Lung (tissue), 12 donors: ENCODE measurements around the gene BUD23. TPM values are rescaled to one million over a fixed set of nuclear protein-coding genes. Genes with fewer than 3 reads are reported as not detected.
"Not testable (repeated sequence)": the region's sequence is repeated elsewhere in the genome, so short reads cannot be mapped to it uniquely, and the experiment has no call there.

Experiments used
- ATAC-seq: fragments of 200-7000 bp; cut with Tn5 transposase; one replicate; pipeline ENCODE4 v1.9.1; 2020; ENCODE audit warnings: moderate number of reproducible peaks; ENCODE audit not compliant: insufficient read depth, low FRiP score
- DNase-seq, 3 donors: peaks; one replicate each; pipeline ENCODE4 v3.0.0-alpha.2; 2013 to 2017
- H3K27ac ChIP-seq, 2 donors: one replicate each; pipeline ENCODE4 v1.5.1; 2013; ENCODE audit warnings: mild to moderate bottlenecking in 2 of 2, moderate library complexity in 2 of 2, control low read depth in 1 of 2, inconsistent platforms in 1 of 2, low read depth in 1 of 2, low read length in 1 of 2
- H3K27me3 ChIP-seq, 3 donors: one replicate each; pipeline ENCODE4 v1.5.1; 2013; ENCODE audit warnings: low read length in 2 of 3; ENCODE audit not compliant: control insufficient read depth in 3 of 3, insufficient read depth in 3 of 3
- H3K36me3 ChIP-seq, 4 donors: one replicate each; pipeline ENCODE4 v1.5.1; 2013; ENCODE audit warnings: low read length in 4 of 4, mild to moderate bottlenecking in 1 of 4, moderate library complexity in 1 of 4; ENCODE audit not compliant: control insufficient read depth in 4 of 4, insufficient read depth in 4 of 4
- H3K4me1 ChIP-seq, 5 donors: one replicate each; pipeline ENCODE4 v1.5.1; 2013; ENCODE audit warnings: low read length in 5 of 5, mild to moderate bottlenecking in 2 of 5, moderate library complexity in 1 of 5; ENCODE audit not compliant: control insufficient read depth in 5 of 5, insufficient read depth in 5 of 5
- H3K4me3 ChIP-seq: one replicate; pipeline ENCODE4 v1.5.1; 2013; ENCODE audit warnings: mild to moderate bottlenecking, control low read depth, moderate library complexity
- H3K9ac ChIP-seq, 2 donors: one replicate each; pipeline ENCODE4 v1.5.1; 2013; ENCODE audit warnings: low read length in 2 of 2, control low read depth in 1 of 2; ENCODE audit not compliant: insufficient read depth in 1 of 2
- H3K9me3 ChIP-seq, 4 donors: one replicate each; pipeline ENCODE4 v1.5.1; 2013; ENCODE audit warnings: low read length in 3 of 4, mild to moderate bottlenecking in 1 of 4, moderate library complexity in 1 of 4; ENCODE audit not compliant: control insufficient read depth in 4 of 4, insufficient read depth in 3 of 4
- CTCF ChIP-seq: IDR thresholded peaks from 2 replicates; pipeline ENCODE4 v1.5.1; 2012; ENCODE audit warnings: mild to moderate bottlenecking; ENCODE audit errors: control extremely low read depth, extremely low read depth
- WGBS, 2 donors: extraction: QIAGEN DNeasy Blood & Tissue Kit; methylation state at CpG; one replicate each; pipeline ENCODE4 v1.1.7; 2013; 5-methylcytosine and 5-hydroxymethylcytosine counted together
- polyA plus RNA-seq, 2 donors: library from polyadenylated mRNA; stranded (reverse); fragments of 200-250 nt; gene quantifications; one replicate each; pipeline ENCODE4 v1.2.1, GENCODE V29; 2013
- total RNA-seq, 2 donors: library from RNA; depleted of rRNA in 1 of 2; stranded (reverse); fragments of >200 nt in 1 of 2; gene quantifications; one replicate each; pipeline ENCODE4 v1.2.1, GENCODE V29; 2014 to 2021
- donor health status: control.
- donor health status: control.
- donor health status: Bipolar disorder and iron deficiency.
- donor health status: healthy.
- donor health status: DM: yes; HTN: yes; CAD: no.

Gene BUD23
- total and polyA plus RNA-seq, 4 donors: 33.5 to 118 (median 74.2) TPM

- DNase-seq (peak in 1 of 3 donors; percentile 53), ATAC-seq (no peak)
- Histone ChIP-seq H3K27me3 (no peaks in the 10 kb centered on the region), H3K27ac (peak overlapping the region in 1 of 2 donors; percentile 28), H3K9me3 (no peaks in the 10 kb centered on the region), H3K9ac (no peak overlapping the region), H3K4me3 (no peak overlapping the region), H3K36me3 (no peaks in the 10 kb centered on the region), H3K4me1 (peaks cover 0 to 19% (median 6%) of the 10 kb centered on the region in 5 donors)
- TF ChIP-seq CTCF: no peak
- WGBS, 2 donors: 61 to 65% methylated on average over 3 of the region's 3 CpGs
Measured at GRCh38 chr7:73721377-73721817, 38.0 kb downstream of the BUD23 start.

- not testable (repeated sequence) for ATAC-seq
Measured at GRCh38 chr7:73722182-73722581, 38.8 kb downstream of the BUD23 start.

GRCh38 chr7:73722785-73723184, 39.4 kb downstream of the BUD23 start:
- no peak for TF ChIP-seq CTCF
- no peak for DNase-seq
- no peaks in the 10 kb centered on the region for H3K27me3 ChIP-seq
- no peaks in the 10 kb centered on the region for H3K36me3 ChIP-seq
- H3K27ac ChIP-seq: no peak overlapping the region
- peaks cover 0 to 13% (median 0%) of the 10 kb centered on the region in 5 donors for H3K4me1 ChIP-seq
- 62 to 65% methylated on average over 6 of the region's 6 CpGs for WGBS, 2 donors
- no peak overlapping the region for H3K9ac ChIP-seq
- H3K9me3 ChIP-seq: no peaks in the 10 kb centered on the region
- no peak for ATAC-seq
- no peak overlapping the region for H3K4me3 ChIP-seq

More at GRCh38 chr7:73722182-73722581, 38.8 kb downstream of the BUD23 start:
- not testable (repeated sequence) for H3K27me3 ChIP-seq, H3K9ac ChIP-seq, DNase-seq, H3K4me3 ChIP-seq, H3K36me3 ChIP-seq, H3K27ac ChIP-seq, H3K9me3 ChIP-seq
- H3K4me1 ChIP-seq: peaks cover 0 to 19% (median 0%) of the 10 kb centered on the region in 5 donors
- 76 to 88% methylated on average over 4 of the region's 4 CpGs for WGBS, 2 donors

GRCh38 chr7:73723813-73724212, 40.4 kb downstream of the BUD23 start:
- Histone ChIP-seq H3K4me3 (no peak overlapping the region), H3K27ac (no peak overlapping the region), H3K9me3 (no peaks in the 10 kb centered on the region), H3K27me3 (no peaks in the 10 kb centered on the region), H3K36me3 (no peaks in the 10 kb centered on the region), H3K9ac (no peak overlapping the region), H3K4me1 (peaks cover 0 to 9% (median 0%) of the 10 kb centered on the region in 5 donors)
- 90 to 92% methylated on average over 3 of the region's 3 CpGs for WGBS, 2 donors
- DNase-seq (no peak), ATAC-seq (no peak)
- TF ChIP-seq CTCF: no peak
